GM12801 (cell line): ENCODE measurements around the gene RGS1.

Experiments
- TF ChIP-seq, protein P1 (sequence below): IDR thresholded peaks from one replicate; pipeline ENCODE4 v1.5.1; 2011; ENCODE audit warnings: control low read depth; ENCODE audit not compliant: insufficient read length; ENCODE audit errors: extremely low read depth

Gene RGS1

GRCh38 chr1:192568063-192568462 lies 7.5 kb upstream of the RGS1 start:
- TF ChIP-seq, protein P1, sequence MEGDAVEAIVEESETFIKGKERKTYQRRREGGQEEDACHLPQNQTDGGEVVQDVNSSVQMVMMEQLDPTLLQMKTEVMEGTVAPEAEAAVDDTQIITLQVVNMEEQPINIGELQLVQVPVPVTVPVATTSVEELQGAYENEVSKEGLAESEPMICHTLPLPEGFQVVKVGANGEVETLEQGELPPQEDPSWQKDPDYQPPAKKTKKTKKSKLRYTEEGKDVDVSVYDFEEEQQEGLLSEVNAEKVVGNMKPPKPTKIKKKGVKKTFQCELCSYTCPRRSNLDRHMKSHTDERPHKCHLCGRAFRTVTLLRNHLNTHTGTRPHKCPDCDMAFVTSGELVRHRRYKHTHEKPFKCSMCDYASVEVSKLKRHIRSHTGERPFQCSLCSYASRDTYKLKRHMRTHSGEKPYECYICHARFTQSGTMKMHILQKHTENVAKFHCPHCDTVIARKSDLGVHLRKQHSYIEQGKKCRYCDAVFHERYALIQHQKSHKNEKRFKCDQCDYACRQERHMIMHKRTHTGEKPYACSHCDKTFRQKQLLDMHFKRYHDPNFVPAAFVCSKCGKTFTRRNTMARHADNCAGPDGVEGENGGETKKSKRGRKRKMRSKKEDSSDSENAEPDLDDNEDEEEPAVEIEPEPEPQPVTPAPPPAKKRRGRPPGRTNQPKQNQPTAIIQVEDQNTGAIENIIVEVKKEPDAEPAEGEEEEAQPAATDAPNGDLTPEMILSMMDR = no peak

DNA sequence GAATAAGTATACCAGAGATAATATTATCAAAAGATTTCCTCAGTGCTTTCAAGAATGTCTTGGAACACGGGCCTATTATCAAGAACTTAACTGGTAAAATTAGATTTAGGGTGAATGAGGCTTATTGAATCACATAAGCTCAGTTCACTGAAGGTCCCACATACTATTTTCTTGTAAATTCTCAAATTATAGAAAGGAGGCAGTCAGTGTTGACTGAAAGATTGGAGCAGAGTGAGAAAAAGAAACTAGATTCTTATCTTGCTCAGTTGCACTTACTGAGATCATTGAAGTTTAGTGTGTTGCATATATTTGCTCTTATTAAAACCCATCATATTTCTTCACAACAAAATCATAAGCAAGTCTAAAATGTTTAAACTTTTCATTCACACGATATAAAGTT lies 3.9 kb upstream of the RGS1 start:
- TF ChIP-seq, protein P1 = no peak

DNA sequence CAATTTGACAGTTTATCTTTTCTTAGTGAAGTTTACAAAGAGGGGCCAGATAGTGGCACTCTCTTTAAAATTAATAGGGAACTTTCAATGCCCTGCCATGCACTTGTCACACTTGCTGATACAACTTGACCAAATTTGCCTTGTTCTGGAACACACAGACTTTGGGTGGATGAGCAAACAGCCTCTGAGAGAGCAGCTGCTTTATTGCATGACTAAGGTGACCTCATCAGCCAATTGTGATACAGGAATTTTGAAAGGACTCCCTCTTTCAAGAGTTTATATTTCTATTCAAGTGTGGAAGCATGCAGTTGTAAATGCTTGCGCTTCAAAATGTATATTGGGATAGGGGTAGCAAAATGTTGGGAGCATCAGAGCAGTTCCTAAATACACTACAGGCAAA lies 2.1 kb upstream of the RGS1 start:
- TF ChIP-seq, protein P1 = no peak

GRCh38 chr1:192574073-192574472 lies 1.5 kb upstream of the RGS1 start:
- TF ChIP-seq, protein P1 = no peak

- TF ChIP-seq, protein P1 = no peak
These were observed 894 bp downstream of the RGS1 start for GRCh38 chr1:192576190-192577144.

GRCh38 chr1:192577145-192578140 lies 1.9 kb downstream of the RGS1 start:
- TF ChIP-seq, protein P1 = no peak

DNA sequence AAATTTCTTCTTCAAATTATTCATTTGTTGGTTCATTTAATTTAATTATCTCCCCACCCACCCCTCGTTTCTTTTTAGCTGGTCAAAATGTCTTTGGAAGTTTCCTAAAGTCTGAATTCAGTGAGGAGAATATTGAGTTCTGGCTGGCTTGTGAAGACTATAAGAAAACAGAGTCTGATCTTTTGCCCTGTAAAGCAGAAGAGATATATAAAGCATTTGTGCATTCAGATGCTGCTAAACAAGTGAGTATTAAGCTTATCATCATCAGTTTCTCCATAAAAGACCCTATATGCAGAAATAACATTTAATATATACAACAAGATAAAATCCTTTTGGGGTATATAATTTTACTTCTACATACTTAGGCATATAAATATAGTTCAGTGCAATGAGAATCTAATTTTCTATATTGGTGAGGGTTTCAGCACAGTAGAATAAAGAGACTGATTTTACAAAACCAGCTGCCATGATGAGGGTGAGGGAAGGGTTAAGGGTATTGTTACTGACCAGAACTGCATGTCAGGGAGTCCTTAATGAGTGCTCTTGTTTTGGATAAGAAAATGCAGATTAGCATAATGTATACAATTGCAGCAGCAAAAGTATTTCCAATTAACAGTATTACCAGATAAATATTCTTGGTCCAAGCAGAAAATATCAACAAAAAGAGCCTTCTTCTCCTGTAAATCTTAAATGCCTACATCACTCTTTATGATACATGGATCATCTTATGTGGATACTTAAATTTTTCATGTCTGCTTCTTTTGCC lies 2.8 kb downstream of the RGS1 start:
- TF ChIP-seq, protein P1 = no peak
